ENCODE results near the gene HLA-DOA. TPM values are rescaled to one million over a fixed set of nuclear protein-coding genes. Genes with fewer than 3 reads are reported as not detected.

The HLA-DOA gene
- total RNA-seq, 1 experiment from 2014 or later: 13.6 TPM

DNA sequence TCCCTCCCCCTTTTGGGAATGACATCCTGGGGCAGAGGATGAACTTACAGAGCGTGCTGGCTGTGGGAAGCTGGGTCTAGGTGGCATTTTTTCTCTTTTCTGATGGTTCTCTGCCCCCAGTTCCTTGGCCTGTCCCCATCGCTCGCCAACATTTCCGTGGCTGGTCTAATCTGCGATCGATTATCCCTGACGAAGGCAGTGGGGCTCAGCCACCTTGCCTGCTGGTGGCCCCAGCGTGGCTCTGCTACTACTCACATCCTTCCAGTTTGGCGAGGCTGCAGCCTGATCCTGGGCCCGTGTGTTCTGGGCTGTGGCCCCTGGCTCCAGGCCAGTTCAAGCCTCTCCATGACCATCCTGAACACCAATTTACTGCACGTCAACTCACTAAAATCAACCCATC lies 6.4 kb upstream of the HLA-DOA start (continued):
- no peak for TF ChIP-seq ZBTB21 (CRISPR knock-in tag; IDR thresholded peaks at IDR 0.05; ENCODE audit: borderline replicate concordance)
- no peak for TF ChIP-seq SMAD4 (CRISPR knock-in tag; IDR thresholded peaks at IDR 0.05)
- no peak for TF ChIP-seq ZNF317 (CRISPR knock-in tag; IDR thresholded peaks at IDR 0.05; ENCODE audit: borderline replicate concordance, low read depth)
- no peak for TF ChIP-seq ELF4 (CRISPR knock-in tag; IDR thresholded peaks at IDR 0.05; ENCODE audit: low read depth)
- TF ChIP-seq, protein P1, sequence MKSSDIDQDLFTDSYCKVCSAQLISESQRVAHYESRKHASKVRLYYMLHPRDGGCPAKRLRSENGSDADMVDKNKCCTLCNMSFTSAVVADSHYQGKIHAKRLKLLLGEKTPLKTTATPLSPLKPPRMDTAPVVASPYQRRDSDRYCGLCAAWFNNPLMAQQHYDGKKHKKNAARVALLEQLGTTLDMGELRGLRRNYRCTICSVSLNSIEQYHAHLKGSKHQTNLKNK (CRISPR knock-in tag; IDR thresholded peaks at IDR 0.05): no peak
- no peak for TF ChIP-seq TCF7 (CRISPR knock-in tag; IDR thresholded peaks at IDR 0.05; ENCODE audit: low read depth)
- no peak for TF ChIP-seq ZNF671 (CRISPR knock-in tag; IDR thresholded peaks at IDR 0.05)
- TF ChIP-seq, protein P2, sequence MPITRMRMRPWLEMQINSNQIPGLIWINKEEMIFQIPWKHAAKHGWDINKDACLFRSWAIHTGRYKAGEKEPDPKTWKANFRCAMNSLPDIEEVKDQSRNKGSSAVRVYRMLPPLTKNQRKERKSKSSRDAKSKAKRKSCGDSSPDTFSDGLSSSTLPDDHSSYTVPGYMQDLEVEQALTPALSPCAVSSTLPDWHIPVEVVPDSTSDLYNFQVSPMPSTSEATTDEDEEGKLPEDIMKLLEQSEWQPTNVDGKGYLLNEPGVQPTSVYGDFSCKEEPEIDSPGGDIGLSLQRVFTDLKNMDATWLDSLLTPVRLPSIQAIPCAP (CRISPR knock-in tag; IDR thresholded peaks at IDR 0.05): no peak
- TF ChIP-seq, protein P3, sequence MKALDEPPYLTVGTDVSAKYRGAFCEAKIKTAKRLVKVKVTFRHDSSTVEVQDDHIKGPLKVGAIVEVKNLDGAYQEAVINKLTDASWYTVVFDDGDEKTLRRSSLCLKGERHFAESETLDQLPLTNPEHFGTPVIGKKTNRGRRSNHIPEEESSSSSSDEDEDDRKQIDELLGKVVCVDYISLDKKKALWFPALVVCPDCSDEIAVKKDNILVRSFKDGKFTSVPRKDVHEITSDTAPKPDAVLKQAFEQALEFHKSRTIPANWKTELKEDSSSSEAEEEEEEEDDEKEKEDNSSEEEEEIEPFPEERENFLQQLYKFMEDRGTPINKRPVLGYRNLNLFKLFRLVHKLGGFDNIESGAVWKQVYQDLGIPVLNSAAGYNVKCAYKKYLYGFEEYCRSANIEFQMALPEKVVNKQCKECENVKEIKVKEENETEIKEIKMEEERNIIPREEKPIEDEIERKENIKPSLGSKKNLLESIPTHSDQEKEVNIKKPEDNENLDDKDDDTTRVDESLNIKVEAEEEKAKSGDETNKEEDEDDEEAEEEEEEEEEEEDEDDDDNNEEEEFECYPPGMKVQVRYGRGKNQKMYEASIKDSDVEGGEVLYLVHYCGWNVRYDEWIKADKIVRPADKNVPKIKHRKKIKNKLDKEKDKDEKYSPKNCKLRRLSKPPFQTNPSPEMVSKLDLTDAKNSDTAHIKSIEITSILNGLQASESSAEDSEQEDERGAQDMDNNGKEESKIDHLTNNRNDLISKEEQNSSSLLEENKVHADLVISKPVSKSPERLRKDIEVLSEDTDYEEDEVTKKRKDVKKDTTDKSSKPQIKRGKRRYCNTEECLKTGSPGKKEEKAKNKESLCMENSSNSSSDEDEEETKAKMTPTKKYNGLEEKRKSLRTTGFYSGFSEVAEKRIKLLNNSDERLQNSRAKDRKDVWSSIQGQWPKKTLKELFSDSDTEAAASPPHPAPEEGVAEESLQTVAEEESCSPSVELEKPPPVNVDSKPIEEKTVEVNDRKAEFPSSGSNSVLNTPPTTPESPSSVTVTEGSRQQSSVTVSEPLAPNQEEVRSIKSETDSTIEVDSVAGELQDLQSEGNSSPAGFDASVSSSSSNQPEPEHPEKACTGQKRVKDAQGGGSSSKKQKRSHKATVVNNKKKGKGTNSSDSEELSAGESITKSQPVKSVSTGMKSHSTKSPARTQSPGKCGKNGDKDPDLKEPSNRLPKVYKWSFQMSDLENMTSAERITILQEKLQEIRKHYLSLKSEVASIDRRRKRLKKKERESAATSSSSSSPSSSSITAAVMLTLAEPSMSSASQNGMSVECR (CRISPR knock-in tag; IDR thresholded peaks at IDR 0.05; ENCODE audit: borderline replicate concordance): no peak

DNA sequence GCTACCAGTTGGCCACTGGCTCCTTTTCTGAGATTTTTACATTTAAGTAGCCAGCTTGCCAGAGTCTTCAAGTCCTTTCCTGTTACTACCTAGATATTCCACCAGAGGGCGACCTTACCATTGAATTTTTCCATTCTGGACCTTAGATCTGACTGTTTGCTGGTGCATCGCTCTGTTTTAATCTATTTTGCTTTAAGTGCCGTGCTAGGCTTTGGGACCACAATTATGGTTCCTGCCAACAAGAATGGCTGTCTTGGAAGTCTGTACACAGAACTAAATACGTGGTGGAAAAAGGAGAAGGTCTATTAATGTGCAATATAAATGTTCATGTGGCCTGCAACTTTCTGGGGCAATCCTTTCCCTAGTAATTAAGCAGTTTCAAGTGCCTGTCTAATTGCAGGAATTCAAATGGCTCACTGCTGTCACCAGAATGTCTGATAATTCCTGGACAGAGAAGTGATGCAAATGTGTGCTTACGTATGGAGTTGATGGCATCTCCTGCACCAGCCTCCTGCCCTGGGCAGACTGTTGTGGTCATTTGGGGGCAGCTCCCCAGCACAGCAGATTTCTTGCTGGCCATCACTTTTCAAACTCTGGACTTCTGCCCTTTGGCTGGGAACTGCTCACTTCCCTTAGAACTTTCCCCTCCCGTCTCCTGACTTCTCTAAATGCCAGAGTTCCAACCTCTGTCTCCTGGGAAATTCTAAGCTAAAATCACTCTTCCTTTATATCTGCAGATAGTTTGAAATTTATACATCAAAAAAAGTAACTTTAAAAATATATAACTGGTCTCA lies 5.6 kb upstream of the HLA-DOA start:
- Mint-ChIP-seq H3K27ac (no peak overlapping the region), H3K4me1 (peaks cover 51% of the 10 kb centered on the region), H3K36me3 (no peaks in the 10 kb centered on the region), H3K4me3 (no peak overlapping the region), H3K9me3 (no peaks in the 10 kb centered on the region), H3K27me3 (ENCODE audit: low read depth) (no peaks in the 10 kb centered on the region)
- DNase-seq (ENCODE audit: low spot score): no peak
- ATAC-seq: peak; percentile 68
- TF ChIP-seq, protein P2 (CRISPR knock-in tag; IDR thresholded peaks at IDR 0.05): no peak
- TF ChIP-seq SMAD4 (CRISPR knock-in tag; IDR thresholded peaks at IDR 0.05): no peak
- TF ChIP-seq, protein P4, sequence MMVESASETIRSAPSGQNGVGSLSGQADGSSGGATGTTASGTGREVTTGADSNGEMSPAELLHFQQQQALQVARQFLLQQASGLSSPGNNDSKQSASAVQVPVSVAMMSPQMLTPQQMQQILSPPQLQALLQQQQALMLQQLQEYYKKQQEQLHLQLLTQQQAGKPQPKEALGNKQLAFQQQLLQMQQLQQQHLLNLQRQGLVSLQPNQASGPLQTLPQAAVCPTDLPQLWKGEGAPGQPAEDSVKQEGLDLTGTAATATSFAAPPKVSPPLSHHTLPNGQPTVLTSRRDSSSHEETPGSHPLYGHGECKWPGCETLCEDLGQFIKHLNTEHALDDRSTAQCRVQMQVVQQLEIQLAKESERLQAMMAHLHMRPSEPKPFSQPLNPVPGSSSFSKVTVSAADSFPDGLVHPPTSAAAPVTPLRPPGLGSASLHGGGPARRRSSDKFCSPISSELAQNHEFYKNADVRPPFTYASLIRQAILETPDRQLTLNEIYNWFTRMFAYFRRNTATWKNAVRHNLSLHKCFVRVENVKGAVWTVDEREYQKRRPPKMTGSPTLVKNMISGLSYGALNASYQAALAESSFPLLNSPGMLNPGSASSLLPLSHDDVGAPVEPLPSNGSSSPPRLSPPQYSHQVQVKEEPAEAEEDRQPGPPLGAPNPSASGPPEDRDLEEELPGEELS (CRISPR knock-in tag; IDR thresholded peaks at IDR 0.05): no peak
- TF ChIP-seq MXD4 (CRISPR knock-in tag; IDR thresholded peaks at IDR 0.05; ENCODE audit: borderline replicate concordance): no peak
- TF ChIP-seq ZNF396 (CRISPR knock-in tag; IDR thresholded peaks at IDR 0.05; ENCODE audit: borderline replicate concordance): no peak
- no peak for TF ChIP-seq GRHL2 (CRISPR knock-in tag; IDR thresholded peaks at IDR 0.05; ENCODE audit: insufficient replicate concordance, severe bottlenecking)
- TF ChIP-seq, protein P5, sequence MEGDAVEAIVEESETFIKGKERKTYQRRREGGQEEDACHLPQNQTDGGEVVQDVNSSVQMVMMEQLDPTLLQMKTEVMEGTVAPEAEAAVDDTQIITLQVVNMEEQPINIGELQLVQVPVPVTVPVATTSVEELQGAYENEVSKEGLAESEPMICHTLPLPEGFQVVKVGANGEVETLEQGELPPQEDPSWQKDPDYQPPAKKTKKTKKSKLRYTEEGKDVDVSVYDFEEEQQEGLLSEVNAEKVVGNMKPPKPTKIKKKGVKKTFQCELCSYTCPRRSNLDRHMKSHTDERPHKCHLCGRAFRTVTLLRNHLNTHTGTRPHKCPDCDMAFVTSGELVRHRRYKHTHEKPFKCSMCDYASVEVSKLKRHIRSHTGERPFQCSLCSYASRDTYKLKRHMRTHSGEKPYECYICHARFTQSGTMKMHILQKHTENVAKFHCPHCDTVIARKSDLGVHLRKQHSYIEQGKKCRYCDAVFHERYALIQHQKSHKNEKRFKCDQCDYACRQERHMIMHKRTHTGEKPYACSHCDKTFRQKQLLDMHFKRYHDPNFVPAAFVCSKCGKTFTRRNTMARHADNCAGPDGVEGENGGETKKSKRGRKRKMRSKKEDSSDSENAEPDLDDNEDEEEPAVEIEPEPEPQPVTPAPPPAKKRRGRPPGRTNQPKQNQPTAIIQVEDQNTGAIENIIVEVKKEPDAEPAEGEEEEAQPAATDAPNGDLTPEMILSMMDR (IDR thresholded peaks at IDR 0.05): peak; percentile 68
- POLR2A ChIA-PET: interaction anchor here (1.0 kb wide), 1 partner anchor 65 kb away, joined by 5 read pairs; no protein-coding TSS in a partner anchor
- CTCF ChIA-PET: interaction anchor here (0.7 to 6.0 kb wide), 20 partner anchors 15 to 233 kb away, joined by 3 to 68 read pairs (median 5); no protein-coding TSS in a partner anchor

Measured in WTC11 (cell line).